Chondrocyte (in vitro differentiated cells): ENCODE data around the gene ANXA5. TPM values are rescaled to one million over a fixed set of nuclear protein-coding genes. Genes with fewer than 3 reads are reported as not detected.
"Not testable (repeated sequence)": the region's sequence is repeated elsewhere in the genome, so short reads cannot be mapped to it uniquely, and the experiment has no call there.

Experiments
- DNase-seq: peaks from one replicate; pipeline ENCODE4 v3.0.0; 2021; ENCODE audit warnings: mixed read lengths, low spot score
- H3K27ac Mint-ChIP-seq: one replicate; pipeline ENCODE4 v1.8.0; 2021; ENCODE audit warnings: mild to moderate bottlenecking, moderate library complexity, mixed read lengths; ENCODE audit not compliant: unreplicated experiment
- H3K27me3 Mint-ChIP-seq: 2 replicates; pipeline ENCODE4 v1.8.0; 2021; ENCODE audit warnings: low read depth, mixed read lengths
- H3K36me3 Mint-ChIP-seq: 2 replicates; pipeline ENCODE4 v1.8.0; 2021; ENCODE audit warnings: low read depth, mixed read lengths
- H3K4me1 Mint-ChIP-seq: 2 replicates; pipeline ENCODE4 v1.8.0; 2021; ENCODE audit warnings: low read depth, mild to moderate bottlenecking, mixed read lengths
- H3K4me3 Mint-ChIP-seq: one replicate; pipeline ENCODE4 v1.8.0; 2021; ENCODE audit warnings: mild to moderate bottlenecking, moderate library complexity, mixed read lengths; ENCODE audit not compliant: unreplicated experiment
- H3K9me3 Mint-ChIP-seq: 2 replicates; pipeline ENCODE4 v1.8.0; 2021; ENCODE audit warnings: low read depth, mixed read lengths
- total RNA-seq: library from RNA; stranded (reverse); gene quantifications from 3 replicates; pipeline ENCODE4 v1.2.1, GENCODE V29; 2021
- TF ChIP-seq, protein P1 (sequence below): fragments of 200-600 bp; sonication (generic); IDR thresholded peaks from 2 replicates; pipeline ENCODE4 v1.5.0; 2021; ENCODE audit warnings: antibody characterized with exemption, mild to moderate bottlenecking, moderate library complexity

ANXA5 gene
- total RNA-seq, 1 donor from 2014 or later = 585 TPM

DNA sequence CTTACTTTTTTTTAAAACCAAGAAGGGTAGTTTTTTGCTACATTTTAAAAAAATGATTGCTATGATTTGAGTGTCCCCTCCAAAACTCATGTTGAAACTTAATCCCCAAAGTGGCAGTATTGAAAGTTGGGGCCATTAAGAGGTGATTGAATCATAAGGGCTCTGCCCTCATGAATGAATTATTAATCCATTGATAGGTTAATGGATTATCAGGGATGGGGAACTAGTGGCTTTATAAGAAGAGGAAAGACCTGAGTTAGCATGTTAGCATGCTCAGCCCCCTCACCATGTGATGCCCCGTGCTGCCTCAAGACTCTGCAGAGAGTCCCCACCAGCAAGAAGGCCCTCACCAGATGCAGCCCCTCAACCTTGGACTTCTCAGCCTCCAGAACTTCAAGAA, 37.2 kb upstream of the ANXA5 start:
- no peak overlapping the region for H3K27ac Mint-ChIP-seq
- H3K27me3 Mint-ChIP-seq = no peaks in the 10 kb centered on the region
- TF ChIP-seq, protein P1, sequence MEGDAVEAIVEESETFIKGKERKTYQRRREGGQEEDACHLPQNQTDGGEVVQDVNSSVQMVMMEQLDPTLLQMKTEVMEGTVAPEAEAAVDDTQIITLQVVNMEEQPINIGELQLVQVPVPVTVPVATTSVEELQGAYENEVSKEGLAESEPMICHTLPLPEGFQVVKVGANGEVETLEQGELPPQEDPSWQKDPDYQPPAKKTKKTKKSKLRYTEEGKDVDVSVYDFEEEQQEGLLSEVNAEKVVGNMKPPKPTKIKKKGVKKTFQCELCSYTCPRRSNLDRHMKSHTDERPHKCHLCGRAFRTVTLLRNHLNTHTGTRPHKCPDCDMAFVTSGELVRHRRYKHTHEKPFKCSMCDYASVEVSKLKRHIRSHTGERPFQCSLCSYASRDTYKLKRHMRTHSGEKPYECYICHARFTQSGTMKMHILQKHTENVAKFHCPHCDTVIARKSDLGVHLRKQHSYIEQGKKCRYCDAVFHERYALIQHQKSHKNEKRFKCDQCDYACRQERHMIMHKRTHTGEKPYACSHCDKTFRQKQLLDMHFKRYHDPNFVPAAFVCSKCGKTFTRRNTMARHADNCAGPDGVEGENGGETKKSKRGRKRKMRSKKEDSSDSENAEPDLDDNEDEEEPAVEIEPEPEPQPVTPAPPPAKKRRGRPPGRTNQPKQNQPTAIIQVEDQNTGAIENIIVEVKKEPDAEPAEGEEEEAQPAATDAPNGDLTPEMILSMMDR = no peak
- no peak for DNase-seq
- peaks cover 29% of the 10 kb centered on the region for H3K4me1 Mint-ChIP-seq
- H3K36me3 Mint-ChIP-seq = no peaks in the 10 kb centered on the region
- no peak overlapping the region for H3K4me3 Mint-ChIP-seq
- no peaks in the 10 kb centered on the region for H3K9me3 Mint-ChIP-seq

DNA sequence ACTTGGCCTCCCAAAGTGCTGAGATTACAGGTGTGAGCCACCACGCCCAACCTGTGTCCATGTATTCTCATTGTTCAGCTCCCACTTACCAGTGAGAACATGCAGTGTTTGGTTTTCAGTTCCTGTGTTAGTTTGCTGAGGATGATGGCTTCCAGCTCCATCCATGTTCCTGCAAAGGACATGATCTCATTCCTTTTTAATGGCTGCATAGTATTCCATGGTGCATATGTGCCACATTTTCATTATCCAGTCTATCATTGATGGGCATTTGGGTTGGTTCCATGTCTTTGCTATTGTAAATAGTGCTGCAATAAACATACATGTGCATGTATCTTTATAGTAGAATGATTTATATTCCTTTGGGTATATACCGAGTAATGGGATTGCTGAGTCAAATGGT, 33.0 kb upstream of the ANXA5 start:
- not testable (repeated sequence) for H3K4me3 Mint-ChIP-seq, H3K27me3 Mint-ChIP-seq, H3K27ac Mint-ChIP-seq, H3K9me3 Mint-ChIP-seq, DNase-seq, H3K36me3 Mint-ChIP-seq
- peaks cover 31% of the 10 kb centered on the region for H3K4me1 Mint-ChIP-seq

DNA sequence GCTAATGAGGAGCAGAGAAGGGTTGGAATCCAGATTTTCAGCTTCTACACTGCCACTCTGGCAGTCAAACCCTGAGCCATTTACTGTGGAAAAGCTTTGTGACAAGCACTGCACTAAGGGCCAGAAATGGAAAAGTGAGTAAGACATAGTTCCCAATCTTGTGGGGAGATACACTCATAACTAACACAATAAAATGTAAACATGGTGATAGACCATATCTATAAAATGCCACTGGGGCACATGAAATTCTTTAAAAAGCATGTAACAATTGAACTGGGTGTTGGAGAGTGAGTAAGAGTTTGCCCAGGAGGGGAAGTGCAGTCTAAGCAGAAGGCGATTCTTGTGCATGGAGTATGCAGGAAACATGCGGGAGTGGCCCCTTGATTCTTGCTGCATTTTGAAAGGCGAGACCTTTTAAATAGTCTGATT, 32.0 kb upstream of the ANXA5 start:
- H3K27ac Mint-ChIP-seq = peak overlapping the region; percentile 4
- DNase-seq = no peak
- no peaks in the 10 kb centered on the region for H3K27me3 Mint-ChIP-seq
- no peak overlapping the region for H3K4me3 Mint-ChIP-seq
- H3K36me3 Mint-ChIP-seq = no peaks in the 10 kb centered on the region
- peaks cover 25% of the 10 kb centered on the region for H3K4me1 Mint-ChIP-seq
- TF ChIP-seq, protein P1 = no peak
- no peaks in the 10 kb centered on the region for H3K9me3 Mint-ChIP-seq

DNA sequence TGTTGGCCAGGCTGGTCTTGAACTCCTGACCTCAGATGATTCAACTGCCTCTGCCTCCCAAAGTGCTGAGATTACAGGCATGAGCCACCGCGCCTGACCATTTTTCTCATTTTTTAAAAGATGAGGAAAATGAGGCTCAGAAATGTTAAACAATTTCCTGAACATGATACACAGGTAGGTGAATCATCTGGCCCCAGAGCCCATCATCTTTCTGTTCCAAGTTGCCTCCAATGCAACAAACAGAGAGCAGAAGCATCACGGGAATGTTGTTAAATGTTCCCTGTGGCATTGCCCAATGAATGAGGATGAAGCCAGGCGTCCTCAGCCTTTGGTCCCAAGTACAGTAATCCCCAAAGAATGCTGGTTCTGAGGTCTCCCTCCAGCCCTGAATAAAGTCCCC, 31.3 kb upstream of the ANXA5 start:
- Mint-ChIP-seq H3K4me3 (no peak overlapping the region), H3K4me1 (peaks cover 25% of the 10 kb centered on the region), H3K27ac (no peak overlapping the region), H3K36me3 (no peaks in the 10 kb centered on the region), H3K9me3 (no peaks in the 10 kb centered on the region), H3K27me3 (no peaks in the 10 kb centered on the region)
- TF ChIP-seq, protein P1 = no peak
- DNase-seq = no peak

DNA sequence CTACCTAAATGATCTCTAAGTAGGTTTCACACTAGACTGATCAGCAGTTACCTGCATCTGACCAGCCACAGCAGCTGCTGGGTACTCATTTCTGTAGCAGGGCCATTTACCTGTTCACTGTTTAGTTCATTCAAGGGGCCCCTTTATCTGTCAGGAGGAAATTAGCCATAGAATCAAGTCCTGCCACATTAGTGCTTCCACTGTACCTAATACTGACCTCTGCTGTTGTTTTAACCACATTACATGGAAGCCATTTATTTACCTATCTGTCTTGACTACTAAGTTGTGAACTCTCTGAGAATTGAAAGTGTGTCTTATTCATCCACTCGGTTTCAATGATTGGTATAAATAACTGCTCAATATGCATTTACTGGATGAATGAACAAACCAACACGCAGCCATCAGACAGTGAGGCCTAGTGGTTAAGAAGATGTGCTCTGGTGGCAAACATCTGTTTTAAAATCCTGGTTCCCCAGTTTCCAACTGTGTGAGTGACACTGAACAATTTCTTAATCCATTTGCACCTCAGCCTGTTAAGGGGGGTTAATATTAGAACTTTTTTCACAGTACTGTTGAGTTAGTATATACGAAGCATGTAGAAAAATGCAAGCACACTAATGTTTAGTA, 30.0 kb upstream of the ANXA5 start:
- H3K9me3 Mint-ChIP-seq = no peaks in the 10 kb centered on the region
- H3K36me3 Mint-ChIP-seq = no peaks in the 10 kb centered on the region
- TF ChIP-seq, protein P1 = peak; percentile 88
- H3K4me1 Mint-ChIP-seq = peaks cover 17% of the 10 kb centered on the region
- H3K27me3 Mint-ChIP-seq = no peaks in the 10 kb centered on the region
- no peak for DNase-seq
- H3K27ac Mint-ChIP-seq = no peak overlapping the region
- H3K4me3 Mint-ChIP-seq = no peak overlapping the region

DNA sequence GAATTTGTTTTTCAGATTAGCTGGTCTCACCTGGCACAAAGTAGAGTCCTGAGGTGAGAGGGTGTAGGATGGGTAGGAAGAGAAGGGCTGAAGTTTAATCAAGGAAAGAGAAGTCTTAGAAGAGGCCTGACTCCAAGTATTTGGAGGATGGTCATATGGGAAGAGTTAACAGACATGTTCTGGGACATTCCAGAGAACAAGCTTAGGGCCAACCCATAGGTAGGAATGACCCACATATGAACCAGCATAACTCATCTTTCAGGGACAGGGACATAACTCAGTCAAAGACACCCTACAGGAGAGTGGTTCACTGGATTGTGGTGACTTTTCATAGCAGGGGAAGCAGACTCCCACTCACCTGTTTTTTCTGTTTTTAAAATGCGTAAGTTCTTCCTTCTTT, 27.9 kb upstream of the ANXA5 start:
- TF ChIP-seq, protein P1 = no peak
- H3K9me3 Mint-ChIP-seq = no peaks in the 10 kb centered on the region
- no peak for DNase-seq
- H3K36me3 Mint-ChIP-seq = no peaks in the 10 kb centered on the region
- H3K27ac Mint-ChIP-seq = no peak overlapping the region
- H3K27me3 Mint-ChIP-seq = no peaks in the 10 kb centered on the region
- no peak overlapping the region for H3K4me3 Mint-ChIP-seq
- peaks cover 20% of the 10 kb centered on the region for H3K4me1 Mint-ChIP-seq
